Urinary bladder (tissue), 4 donors: ENCODE data around the gene POU2F3. TPM values are rescaled to one million over a fixed set of nuclear protein-coding genes. Genes with fewer than 3 reads are reported as not detected.
A peak's percentile ranks its signal among the peaks of the same experiment; 100 is the strongest.

Source experiments
- DNase-seq: peaks from one replicate; pipeline ENCODE4 v3.0.0-alpha.2; 2015; ENCODE audit errors: extremely low spot score
- H3K27ac ChIP-seq: one replicate; pipeline ENCODE4 v1.5.1; 2013; ENCODE audit warnings: low read depth, mild to moderate bottlenecking, moderate library complexity
- H3K36me3 ChIP-seq: one replicate; pipeline ENCODE4 v1.6.1; 2013; ENCODE audit warnings: mild to moderate bottlenecking, moderate library complexity; ENCODE audit not compliant: insufficient read depth
- H3K4me1 ChIP-seq: one replicate; pipeline ENCODE4 v1.6.1; 2013; ENCODE audit warnings: mild to moderate bottlenecking, moderate library complexity; ENCODE audit not compliant: insufficient read depth
- H3K4me3 ChIP-seq: one replicate; pipeline ENCODE4 v1.5.1; 2013; ENCODE audit warnings: low read depth, low read length
- WGBS: extraction: QIAGEN DNeasy Blood & Tissue Kit; methylation state at CpG from one replicate; pipeline ENCODE4 v1.1.7; 2013; 5-methylcytosine and 5-hydroxymethylcytosine counted together
- polyA plus RNA-seq: library from polyadenylated mRNA; stranded (reverse); fragments of 200-250 nt; gene quantifications from one replicate; pipeline ENCODE4 v1.2.3, GENCODE V29; 2013
- total RNA-seq: library from RNA; depleted of rRNA; stranded (reverse); fragments of >200 nt; gene quantifications from one replicate; pipeline ENCODE4 v1.2.3, GENCODE V29; 2014
- donor health status: healthy with polysubstance abuse.
- donor health status: healthy.

The POU2F3 gene
- total and polyA plus RNA-seq, 2 donors: 0.44 to 0.58 TPM

DNA sequence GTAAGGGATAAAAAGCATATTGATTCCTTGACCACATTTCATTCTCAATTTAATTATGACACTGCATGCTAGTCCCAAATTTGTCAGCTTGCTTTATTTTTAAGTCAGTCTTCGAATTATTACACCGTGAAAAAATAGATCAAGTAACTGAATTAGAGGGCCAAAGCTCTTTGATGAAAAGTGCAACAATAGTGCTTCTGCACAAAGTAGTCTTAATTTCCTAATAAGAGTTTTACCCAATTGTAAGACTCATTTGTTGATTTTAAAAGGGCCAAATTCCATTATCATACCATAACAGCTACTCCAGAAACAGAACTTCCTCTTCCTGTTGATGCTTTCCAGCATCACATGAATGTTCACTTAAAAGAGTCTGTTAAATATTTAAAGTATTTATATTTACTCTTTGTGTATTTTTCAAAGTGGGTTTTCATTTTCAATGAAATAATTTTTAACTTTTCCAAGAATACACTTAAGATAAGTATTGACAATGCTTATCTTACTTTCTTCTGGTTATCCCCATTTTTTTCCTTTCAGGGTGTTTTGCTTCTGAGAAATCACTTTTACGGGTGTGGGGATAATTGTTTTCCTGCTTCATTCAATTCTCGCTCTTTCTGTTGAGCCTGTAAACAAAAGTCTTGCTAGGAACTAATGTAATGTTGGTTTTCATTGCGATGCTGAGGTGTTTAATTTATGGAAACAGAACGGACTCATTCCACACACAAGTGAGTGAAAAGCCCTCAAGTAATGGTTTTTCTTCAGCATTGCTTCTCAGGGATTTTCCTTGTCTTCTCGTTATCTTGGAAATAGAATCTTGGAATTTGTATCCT, 98.4 kb downstream of the POU2F3 start:
- 25% methylated on average over 7 of the region's 7 CpGs for WGBS
- no peaks in the 10 kb centered on the region for H3K36me3 ChIP-seq
- no peaks in the 10 kb centered on the region for H3K4me1 ChIP-seq
- no peak overlapping the region for H3K27ac ChIP-seq
- DNase-seq: no peak
- H3K4me3 ChIP-seq: peak overlapping the region; percentile 82

DNA sequence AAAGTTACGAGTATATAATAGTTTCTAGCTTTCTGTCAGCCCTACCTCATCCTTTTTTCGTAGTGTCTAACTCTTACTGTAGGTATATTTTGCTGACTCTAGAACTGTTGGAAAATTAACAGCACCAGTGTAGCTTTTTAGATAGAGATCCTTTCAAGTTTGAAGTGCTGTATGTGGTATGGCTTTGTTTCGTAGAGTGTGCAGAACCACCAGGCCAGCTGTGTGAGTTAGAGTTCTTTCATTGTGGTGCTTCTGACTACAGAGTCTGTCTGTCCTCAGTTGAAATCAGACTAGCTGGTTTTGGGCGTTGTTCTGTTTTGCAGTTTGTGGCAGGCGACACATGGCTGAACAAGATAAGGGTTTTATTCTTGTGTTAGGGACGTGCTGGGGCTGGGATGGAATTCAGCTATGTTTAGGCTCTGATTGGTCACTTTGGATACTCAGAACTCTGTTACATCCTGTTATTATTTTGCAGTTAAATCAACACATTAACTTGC, 99.5 kb downstream of the POU2F3 start:
- DNase-seq: no peak
- 14% methylated on average over 6 of the region's 6 CpGs for WGBS
- Histone ChIP-seq H3K36me3 (no peaks in the 10 kb centered on the region), H3K4me1 (no peaks in the 10 kb centered on the region), H3K27ac (no peak overlapping the region), H3K4me3 (peak overlapping the region; percentile 1)

DNA sequence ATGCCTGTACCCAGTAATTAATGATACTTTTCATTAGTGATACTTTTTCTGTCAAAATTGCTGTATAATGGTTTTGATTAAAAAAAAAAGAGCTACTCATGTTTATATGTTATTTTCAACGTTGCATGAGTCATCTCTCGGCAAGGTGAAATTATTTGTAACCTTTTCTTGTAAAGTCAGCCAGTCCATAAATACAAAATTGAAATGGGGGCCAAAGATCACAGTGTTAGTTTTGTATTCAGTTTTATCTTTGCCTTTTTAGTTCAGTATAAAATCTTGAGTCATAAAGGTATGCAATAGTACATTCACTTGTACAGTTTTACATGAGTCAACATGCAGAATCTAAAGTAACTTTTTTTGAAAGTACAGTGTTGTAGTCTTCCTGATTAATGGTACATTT, 100.6 kb downstream of the POU2F3 start:
- Histone ChIP-seq H3K36me3 (no peaks in the 10 kb centered on the region), H3K4me3 (no peak overlapping the region), H3K4me1 (no peaks in the 10 kb centered on the region), H3K27ac (peak overlapping the region; percentile 6)
- DNase-seq: no peak
- 15% methylated on average over 2 of the region's 2 CpGs for WGBS

DNA sequence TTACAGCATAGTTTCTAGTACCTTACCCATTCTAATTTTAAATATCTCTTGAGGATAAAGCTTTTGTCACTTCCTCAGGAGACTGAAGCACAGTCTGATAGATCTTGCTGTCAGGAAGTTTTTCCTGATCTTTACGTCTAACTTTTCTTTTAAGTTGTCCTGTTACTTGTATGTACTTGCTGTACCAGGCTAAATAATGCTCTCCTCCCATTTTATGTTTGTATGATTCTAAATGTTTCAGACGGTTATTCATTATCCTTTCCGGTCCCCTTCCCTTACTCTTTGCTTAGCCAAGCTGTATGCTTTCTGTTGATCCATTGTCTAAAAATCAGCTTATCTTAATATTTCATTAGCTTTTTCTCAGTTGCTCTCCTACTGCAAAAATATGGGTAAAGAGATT, 102.3 kb downstream of the POU2F3 start:
- DNase-seq: no peak
- H3K4me1 ChIP-seq: no peaks in the 10 kb centered on the region
- H3K36me3 ChIP-seq: no peaks in the 10 kb centered on the region
- no peak overlapping the region for H3K27ac ChIP-seq
- 77% methylated on average over 3 of the region's 3 CpGs for WGBS
- no peak overlapping the region for H3K4me3 ChIP-seq

DNA sequence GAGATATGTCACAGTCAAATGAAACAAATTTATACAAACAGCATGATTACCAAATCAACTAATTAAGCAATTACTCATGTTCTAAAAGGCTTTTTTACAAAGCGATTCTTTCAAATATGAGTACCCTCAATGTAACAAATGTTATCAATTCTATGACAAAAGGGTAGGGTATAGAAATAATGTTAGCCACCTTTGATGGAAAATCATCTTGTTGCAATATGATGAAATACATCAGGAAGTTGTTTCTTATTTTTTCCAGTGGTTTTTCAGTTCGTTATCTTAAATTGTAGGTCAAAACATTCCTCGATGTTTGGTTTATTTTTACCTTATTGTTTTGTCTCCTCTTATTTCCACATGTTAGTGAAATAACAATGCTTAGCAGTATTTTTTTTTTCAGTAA, 102.7 kb downstream of the POU2F3 start:
- Histone ChIP-seq H3K36me3 (no peaks in the 10 kb centered on the region), H3K4me3 (no peak overlapping the region), H3K4me1 (no peaks in the 10 kb centered on the region), H3K27ac (no peak overlapping the region)
- DNase-seq: no peak
- WGBS: 86% methylated on average over 3 of the region's 3 CpGs

DNA sequence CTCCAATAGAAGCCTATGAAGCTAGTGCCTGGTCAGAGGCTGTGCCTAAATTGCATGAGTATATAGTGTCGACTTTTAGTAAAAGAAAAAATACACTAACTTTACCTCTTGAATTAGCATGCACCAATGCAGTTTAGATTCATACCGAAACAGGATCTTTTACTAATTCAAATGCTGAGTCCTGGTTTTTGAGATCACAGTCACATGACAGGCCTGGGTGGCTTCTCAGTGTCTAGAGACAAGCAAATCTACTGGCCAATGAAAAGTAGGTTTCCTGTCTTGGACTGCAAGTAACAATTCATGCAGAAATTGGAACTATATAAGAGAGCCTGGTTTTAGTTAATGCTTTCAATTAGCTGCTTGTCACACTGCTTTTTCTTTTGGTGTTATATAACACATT, 103.5 kb downstream of the POU2F3 start:
- no peaks in the 10 kb centered on the region for H3K4me1 ChIP-seq
- no peaks in the 10 kb centered on the region for H3K36me3 ChIP-seq
- 85% methylated on average over 2 of the region's 2 CpGs for WGBS
- DNase-seq: no peak
- no peak overlapping the region for H3K4me3 ChIP-seq
- no peak overlapping the region for H3K27ac ChIP-seq

DNA sequence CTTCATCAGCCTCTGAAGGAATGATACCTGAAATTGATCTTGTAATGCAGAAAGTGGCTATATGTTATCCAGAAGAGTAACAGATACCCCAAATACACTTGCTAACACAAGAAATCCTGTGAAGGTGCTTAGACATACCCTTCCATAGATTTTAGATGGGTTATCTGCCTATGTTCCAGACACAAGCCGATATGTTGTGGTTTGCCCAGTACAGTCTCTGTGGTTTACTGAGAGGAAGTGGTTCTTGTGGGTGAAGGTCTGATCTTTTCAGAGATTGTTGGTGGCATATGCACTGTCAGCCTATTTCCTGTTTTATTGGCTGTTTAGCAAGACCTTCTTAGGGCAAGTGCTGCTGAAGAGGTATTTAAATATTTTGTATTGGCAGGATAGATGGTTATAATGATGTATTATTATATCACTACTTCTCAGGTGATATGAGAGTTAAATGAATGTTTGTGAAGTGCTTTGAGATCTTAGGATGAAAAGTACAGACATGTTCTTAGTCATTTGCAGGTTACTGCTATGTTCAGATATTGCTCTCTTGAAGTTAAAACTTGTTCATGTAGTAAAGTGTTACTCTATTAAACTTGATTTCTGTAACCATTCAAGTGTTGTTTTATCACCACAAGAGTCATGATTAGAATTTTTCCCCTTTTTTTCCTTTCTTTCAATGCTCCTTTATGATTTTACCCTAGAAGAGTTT, 104.5 kb downstream of the POU2F3 start:
- H3K36me3 ChIP-seq: no peaks in the 10 kb centered on the region
- no peak overlapping the region for H3K4me3 ChIP-seq
- WGBS: 65% methylated on average over 1 of the region's 1 CpG
- H3K4me1 ChIP-seq: no peaks in the 10 kb centered on the region
- DNase-seq: no peak
- H3K27ac ChIP-seq: no peak overlapping the region

DNA sequence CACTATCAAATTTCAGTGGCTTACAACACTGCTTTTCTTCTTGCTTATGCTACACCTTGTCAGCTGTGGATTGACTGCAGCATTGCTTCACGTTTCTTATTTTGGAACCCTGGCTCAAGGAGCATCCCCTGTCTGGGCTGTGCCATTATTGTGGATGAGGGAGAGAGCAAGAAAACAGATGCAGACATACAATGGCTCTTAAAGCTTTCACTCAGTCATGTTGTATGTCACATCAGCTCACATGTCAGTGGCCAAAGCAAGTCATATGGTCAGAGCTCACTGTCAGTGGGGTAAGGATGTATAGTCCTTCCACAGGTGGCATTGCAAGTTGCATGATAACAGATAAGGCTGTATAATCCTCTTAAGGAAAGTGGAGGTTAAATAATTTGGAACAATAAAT, 106.3 kb downstream of the POU2F3 start:
- no peak overlapping the region for H3K27ac ChIP-seq
- 21% methylated on average over 1 of the region's 1 CpG for WGBS
- H3K36me3 ChIP-seq: no peaks in the 10 kb centered on the region
- no peak overlapping the region for H3K4me3 ChIP-seq
- no peaks in the 10 kb centered on the region for H3K4me1 ChIP-seq
- no peak for DNase-seq

DNA sequence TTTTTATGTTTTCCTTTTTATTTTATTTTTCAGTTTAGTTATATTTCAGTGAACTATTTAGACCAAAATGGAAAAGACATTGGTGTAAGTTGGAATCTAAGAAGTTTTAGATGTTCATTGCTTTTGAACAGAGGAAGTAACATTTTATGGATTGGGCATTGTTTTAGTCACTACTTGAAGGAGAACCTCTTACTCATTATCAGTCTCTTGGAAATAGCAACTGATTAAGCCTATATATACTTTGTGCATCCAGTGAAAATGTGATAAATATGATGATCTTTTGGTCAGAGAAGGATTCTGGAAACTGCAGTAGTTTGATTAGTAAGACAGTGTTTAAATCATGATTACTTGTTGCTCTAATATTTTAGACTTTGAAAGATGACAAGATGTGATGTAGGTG, 110.7 kb downstream of the POU2F3 start:
- DNase-seq: no peak
- no peaks in the 10 kb centered on the region for H3K36me3 ChIP-seq
- no peaks in the 10 kb centered on the region for H3K4me1 ChIP-seq
- H3K27ac ChIP-seq: no peak overlapping the region
- H3K4me3 ChIP-seq: no peak overlapping the region

DNA sequence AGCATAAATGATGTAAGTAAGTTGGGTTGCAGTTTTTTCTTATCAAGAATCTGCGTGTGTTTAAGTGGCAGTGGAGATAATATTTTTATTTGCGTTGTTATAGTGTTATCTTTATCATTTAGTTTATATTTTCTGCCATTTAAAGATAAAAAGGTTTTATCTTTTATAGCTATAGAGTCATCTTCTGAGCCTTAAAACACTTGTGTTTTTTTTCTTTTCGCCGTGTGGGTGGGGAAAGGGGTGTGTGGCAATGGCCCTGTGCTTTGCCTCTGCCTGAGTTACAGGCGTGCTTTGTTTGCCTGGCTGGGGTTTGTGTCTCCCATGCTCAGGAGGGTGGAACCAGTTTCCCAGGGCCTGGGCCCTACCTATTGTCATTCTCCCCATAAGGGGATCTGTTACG, 112.5 kb downstream of the POU2F3 start:
- no peaks in the 10 kb centered on the region for H3K4me1 ChIP-seq
- DNase-seq: no peak
- H3K36me3 ChIP-seq: no peaks in the 10 kb centered on the region
- no peak overlapping the region for H3K27ac ChIP-seq
- H3K4me3 ChIP-seq: no peak overlapping the region
- WGBS: 34% methylated on average over 6 of the region's 6 CpGs

DNA sequence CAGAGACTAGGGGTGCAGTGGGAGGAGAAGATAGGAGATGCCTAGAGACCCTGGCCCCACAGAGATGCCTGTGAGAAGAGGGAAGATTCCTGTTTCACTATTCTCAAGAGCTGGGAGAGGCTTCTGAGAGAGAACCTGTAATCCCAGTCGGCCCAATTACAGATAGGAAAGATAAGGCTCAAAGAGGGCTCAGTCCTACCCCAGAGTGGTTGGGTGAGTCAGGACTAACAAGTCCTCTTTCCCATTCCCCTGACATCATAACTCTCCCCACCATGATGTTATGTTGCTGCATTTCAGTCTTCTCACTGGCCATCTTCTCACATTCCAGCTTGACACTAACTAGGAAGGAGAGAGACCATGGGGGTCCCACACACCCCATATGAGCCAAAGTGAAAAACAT, 114.1 kb downstream of the POU2F3 start:
- Histone ChIP-seq H3K27ac (no peak overlapping the region), H3K4me1 (no peaks in the 10 kb centered on the region), H3K4me3 (no peak overlapping the region), H3K36me3 (no peaks in the 10 kb centered on the region)
- DNase-seq: no peak
- WGBS: 80% methylated on average over 1 of the region's 1 CpG

DNA sequence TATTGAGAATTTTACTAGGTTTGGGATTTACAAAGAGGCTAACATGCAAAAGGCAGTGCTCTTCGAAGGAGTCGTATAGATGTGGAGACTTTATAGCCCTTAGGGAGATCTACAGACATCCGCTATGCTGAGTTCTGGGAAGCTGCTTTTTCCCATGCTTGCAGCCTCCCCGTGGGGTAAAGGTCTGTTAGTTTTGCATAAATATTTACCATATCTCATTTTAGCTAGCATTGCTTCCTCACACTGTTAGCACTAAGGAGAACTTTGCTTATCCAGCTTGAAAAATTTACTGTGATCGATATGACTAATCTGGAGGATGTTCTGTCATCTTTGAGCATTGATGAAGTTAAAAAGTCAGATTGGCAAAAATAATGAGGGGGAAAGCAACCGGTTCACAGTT, 114.8 kb downstream of the POU2F3 start:
- Histone ChIP-seq H3K27ac (no peak overlapping the region), H3K36me3 (no peaks in the 10 kb centered on the region), H3K4me1 (no peaks in the 10 kb centered on the region), H3K4me3 (no peak overlapping the region)
- 71% methylated on average over 6 of the region's 6 CpGs for WGBS
- no peak for DNase-seq

DNA sequence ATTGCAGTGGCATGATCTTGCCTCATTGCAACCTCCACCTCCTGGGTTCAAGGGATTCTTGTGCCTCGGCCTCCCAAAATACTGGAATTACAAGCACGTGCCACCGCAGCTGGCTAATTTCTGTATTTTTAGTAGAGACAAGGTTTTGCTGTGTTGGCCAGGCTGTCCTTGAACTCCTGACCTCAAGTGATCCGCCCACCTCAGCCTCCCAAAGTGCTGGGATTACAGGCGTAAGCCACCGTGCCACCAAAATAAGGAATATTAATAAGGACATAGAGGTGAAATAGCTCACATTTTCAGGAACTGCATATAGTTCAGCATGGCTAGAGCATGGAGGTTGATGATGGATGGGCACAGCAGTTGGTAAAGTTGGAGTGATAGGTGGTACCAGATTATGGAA, 117.7 kb downstream of the POU2F3 start:
- WGBS: 95% methylated on average over 6 of the region's 6 CpGs
- DNase-seq: no peak
- Histone ChIP-seq H3K4me1 (no peaks in the 10 kb centered on the region), H3K27ac (no peak overlapping the region), H3K4me3 (no peak overlapping the region), H3K36me3 (no peaks in the 10 kb centered on the region)

DNA sequence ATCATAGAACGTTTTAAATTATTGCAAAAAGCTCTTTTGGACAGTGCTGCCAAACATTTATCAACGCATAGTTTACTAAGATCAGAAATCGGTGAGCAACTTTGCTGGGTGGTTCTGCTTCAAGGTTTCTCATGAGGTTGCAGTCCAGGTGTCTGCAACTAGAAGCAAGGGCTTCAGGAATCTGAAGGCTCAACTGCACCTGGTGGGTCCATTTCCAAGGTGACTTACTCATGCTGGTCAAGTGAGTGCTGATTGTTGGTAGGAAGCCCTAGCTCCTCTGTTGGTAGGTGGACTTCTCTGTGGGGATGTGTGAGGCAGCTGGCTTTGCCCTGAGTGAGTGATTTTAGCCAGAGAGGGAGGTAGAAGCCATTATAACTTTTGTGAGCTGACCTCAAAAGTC, 118.8 kb downstream of the POU2F3 start:
- H3K4me1 ChIP-seq: no peaks in the 10 kb centered on the region
- H3K4me3 ChIP-seq: no peak overlapping the region
- H3K27ac ChIP-seq: no peak overlapping the region
- WGBS: 95% methylated on average over 3 of the region's 3 CpGs
- no peaks in the 10 kb centered on the region for H3K36me3 ChIP-seq
- no peak for DNase-seq
